DOHH2 (cell line): ENCODE data around the gene MCIDAS.

Experiments used
- H3F3A ChIP-seq: fragments of 200-600 bp; sonication (generic), shearing (Covaris generic); 2 replicates; pipeline ENCODE4 v1.6.0; 2016; ENCODE audit warnings: antibody characterized with exemption, mild to moderate bottlenecking; ENCODE audit not compliant: control insufficient read depth, insufficient read depth
- H3K27ac ChIP-seq: fragments of 200-600 bp; sonication (generic); 2 replicates; pipeline ENCODE4 v1.5.1; 2014; ENCODE audit warnings: low read depth, mild to moderate bottlenecking, low read length, moderate library complexity
- H3K27me3 ChIP-seq: fragments of 200-600 bp; sonication (generic); 2 replicates; pipeline ENCODE4 v1.6.1; 2014; ENCODE audit warnings: mild to moderate bottlenecking, low read length, mixed read lengths; ENCODE audit not compliant: control insufficient read depth
- H3K36me3 ChIP-seq: fragments of 200-600 bp; sonication (generic); 2 replicates; pipeline ENCODE4 v1.6.1; 2014; ENCODE audit warnings: mild to moderate bottlenecking, low read length, moderate library complexity, mixed read lengths; ENCODE audit not compliant: control insufficient read depth
- H3K4me1 ChIP-seq: fragments of 200-600 bp; sonication (generic); 2 replicates; pipeline ENCODE4 v1.6.1; 2014; ENCODE audit warnings: mild to moderate bottlenecking, low read length, mixed read lengths; ENCODE audit not compliant: control insufficient read depth
- H3K4me2 ChIP-seq: fragments of 200-600 bp; sonication (generic); 2 replicates; pipeline ENCODE4 v1.6.0; 2014; ENCODE audit warnings: mild to moderate bottlenecking, low read length, moderate library complexity
- H3K4me3 ChIP-seq: fragments of 200-600 bp; sonication (generic); 2 replicates; pipeline ENCODE4 v1.5.1; 2014; ENCODE audit warnings: mild to moderate bottlenecking, low read length, mixed read lengths
- H3K79me2 ChIP-seq: fragments of 200-600 bp; sonication (generic); 2 replicates; pipeline ENCODE4 v1.6.1; 2014; ENCODE audit warnings: mild to moderate bottlenecking, low read length, mixed read lengths; ENCODE audit not compliant: control insufficient read depth
- H3K9me2 ChIP-seq: fragments of 200-600 bp; sonication (generic); replicated peaks from 2 replicates; pipeline ENCODE4 v1.6.1; 2014; ENCODE audit warnings: mild to moderate bottlenecking, low read length, mixed read lengths; ENCODE audit not compliant: control insufficient read depth
- H3K9me3 ChIP-seq: fragments of 200-600 bp; sonication (generic); 2 replicates; pipeline ENCODE4 v1.6.1; 2014; ENCODE audit warnings: antibody characterized with exemption, low read length, mixed read lengths; ENCODE audit not compliant: control insufficient read depth, insufficient read depth
- H4K20me1 ChIP-seq: fragments of 200-600 bp; sonication (generic); 2 replicates; pipeline ENCODE4 v1.6.0; 2014; ENCODE audit warnings: low read depth, mild to moderate bottlenecking, antibody characterized with exemption, low read length, moderate library complexity; ENCODE audit not compliant: control insufficient read depth, insufficient read depth
- CTCF ChIP-seq: fragments of 200-600 bp; sonication (generic); IDR thresholded peaks from one replicate; pipeline ENCODE4 v1.5.1; 2014; ENCODE audit warnings: antibody characterized with exemption, mild to moderate bottlenecking, low read depth, low read length; ENCODE audit not compliant: poor library complexity, severe bottlenecking
- EZH2phosphoT487 ChIP-seq: fragments of 200-600 bp; sonication (generic); IDR thresholded peaks from 2 replicates; pipeline ENCODE4 v1.6.1; 2017; ENCODE audit warnings: borderline replicate concordance, mild to moderate bottlenecking, antibody characterized with exemption, low read length, moderate library complexity, mixed read lengths

Gene MCIDAS

GRCh38 chr5:55223812-55224240 is 3.3 kb downstream of the MCIDAS start:
- Histone ChIP-seq H3K36me3 (no peaks in the 10 kb centered on the region), H3K9me3 (no peaks in the 10 kb centered on the region), H3K4me1 (peaks cover 28% of the 10 kb centered on the region), H3K4me3 (no peak overlapping the region), H4K20me1 (no peaks in the 10 kb centered on the region; the same call in 1 of the 2 replicates), H3K27me3 (peaks cover 85% of the 10 kb centered on the region), H3K9me2 (no peaks in the 10 kb centered on the region), H3F3A (no peaks in the 10 kb centered on the region), H3K4me2 (no peak overlapping the region), H3K79me2 (no peaks in the 10 kb centered on the region), H3K27ac (no peak overlapping the region)
- no peak for TF ChIP-seq EZH2phosphoT487
- no peak for TF ChIP-seq CTCF

- Histone ChIP-seq H3K4me2 (no peak overlapping the region), H3K4me3 (no peak overlapping the region), H3F3A (no peaks in the 10 kb centered on the region), H3K9me3 (no peaks in the 10 kb centered on the region), H3K9me2 (no peaks in the 10 kb centered on the region), H3K4me1 (peaks cover 28% of the 10 kb centered on the region), H3K27me3 (peaks cover 79% of the 10 kb centered on the region), H3K27ac (no peak overlapping the region), H3K36me3 (no peaks in the 10 kb centered on the region), H3K79me2 (no peaks in the 10 kb centered on the region), H4K20me1 (no peaks in the 10 kb centered on the region; the same call in 1 of the 2 replicates)
- no peak for TF ChIP-seq CTCF
- 0 out of 2 replicates have a peak, but pooled peaks have one; percentile 11 for TF ChIP-seq EZH2phosphoT487
These were observed 3.9 kb downstream of the MCIDAS start for GRCh38 chr5:55222985-55223811.

- H3K27ac ChIP-seq, result no peak overlapping the region
- no peak overlapping the region for H3K4me2 ChIP-seq
- TF ChIP-seq EZH2phosphoT487, result 0 out of 2 replicates have a peak, but pooled peaks have one; percentile 13
- TF ChIP-seq CTCF, result no peak
- H3K9me3 ChIP-seq, result no peaks in the 10 kb centered on the region
- H3F3A ChIP-seq, result no peaks in the 10 kb centered on the region
- H3K79me2 ChIP-seq, result no peaks in the 10 kb centered on the region
- no peaks in the 10 kb centered on the region for H4K20me1 ChIP-seq
- peaks cover 71% of the 10 kb centered on the region for H3K27me3 ChIP-seq
- peaks cover 23% of the 10 kb centered on the region for H3K4me1 ChIP-seq
- H3K36me3 ChIP-seq, result no peaks in the 10 kb centered on the region
- no peaks in the 10 kb centered on the region for H3K9me2 ChIP-seq
- H3K4me3 ChIP-seq, result no peak overlapping the region
These were observed 4.8 kb downstream of the MCIDAS start for GRCh38 chr5:55222092-55222984.
